Omental fat pad (tissue), 4 donors: ENCODE data around the gene OBSCN. TPM values are rescaled to one million over a fixed set of nuclear protein-coding genes. Genes with fewer than 3 reads are reported as not detected.

Experiments
- ATAC-seq: fragments of 150-250 bp; one replicate; pipeline ENCODE4 v1.9.1; 2016; ENCODE audit warnings: mild to moderate bottlenecking, moderate library complexity; ENCODE audit not compliant: low FRiP score
- DNase-seq: peaks from one replicate; pipeline ENCODE4 v3.0.0-alpha.2; 2019; ENCODE audit warnings: low spot score
- CTCF ChIP-seq, 3 donors: fragments of 450-650 bp; IDR thresholded peaks; one replicate each; pipeline ENCODE4 v1.5.1; 2016 to 2017; ENCODE audit warnings: antibody characterized with exemption in 3 of 3, mild to moderate bottlenecking in 3 of 3, moderate library complexity in 2 of 3
- total RNA-seq, 4 donors: library from RNA; depleted of rRNA; stranded (reverse); fragments of >200 nt; gene quantifications; one replicate each; pipeline ENCODE4 v1.1.0, GENCODE V29; 2016

The OBSCN gene
- total RNA-seq, 4 donors from 2014 or later: 5.4 to 26.0 (median 9.7) TPM

GRCh38 chr1:228213917-228214808 is 6.3 kb downstream of the OBSCN start:
- no peak for DNase-seq
- ATAC-seq: no peak
- TF ChIP-seq CTCF (IDR thresholded peaks at IDR 0.05): no peak

GRCh38 chr1:228214921-228215662 is 7.2 kb downstream of the OBSCN start:
- ATAC-seq (no peak), DNase-seq (no peak)
- TF ChIP-seq CTCF (IDR thresholded peaks at IDR 0.05): no peak

- no peak for DNase-seq
Measured at GRCh38 chr1:228215663-228216116, 7.8 kb downstream of the OBSCN start.

GRCh38 chr1:228216371-228217320 is 8.8 kb downstream of the OBSCN start:
- no peak for TF ChIP-seq CTCF (IDR thresholded peaks at IDR 0.05)
- no peak for ATAC-seq
- no peak for DNase-seq

More at GRCh38 chr1:228215663-228216116, 7.8 kb downstream of the OBSCN start:
- no peak for TF ChIP-seq CTCF (IDR thresholded peaks at IDR 0.05)
- no peak for ATAC-seq

GRCh38 chr1:228217551-228218344 is 9.9 kb downstream of the OBSCN start:
- no peak for DNase-seq
- TF ChIP-seq CTCF (IDR thresholded peaks at IDR 0.05): no peak
- ATAC-seq: no peak
